GM19035 (cell line): Measurements from ENCODE around the gene BYSL.

Source experiments
- ATAC-seq: cut with Tn5 transposase; IDR thresholded peaks from one replicate; pipeline ENCODE4 v1.9.1; 2021; ENCODE audit not compliant: unreplicated experiment

Gene BYSL

DNA sequence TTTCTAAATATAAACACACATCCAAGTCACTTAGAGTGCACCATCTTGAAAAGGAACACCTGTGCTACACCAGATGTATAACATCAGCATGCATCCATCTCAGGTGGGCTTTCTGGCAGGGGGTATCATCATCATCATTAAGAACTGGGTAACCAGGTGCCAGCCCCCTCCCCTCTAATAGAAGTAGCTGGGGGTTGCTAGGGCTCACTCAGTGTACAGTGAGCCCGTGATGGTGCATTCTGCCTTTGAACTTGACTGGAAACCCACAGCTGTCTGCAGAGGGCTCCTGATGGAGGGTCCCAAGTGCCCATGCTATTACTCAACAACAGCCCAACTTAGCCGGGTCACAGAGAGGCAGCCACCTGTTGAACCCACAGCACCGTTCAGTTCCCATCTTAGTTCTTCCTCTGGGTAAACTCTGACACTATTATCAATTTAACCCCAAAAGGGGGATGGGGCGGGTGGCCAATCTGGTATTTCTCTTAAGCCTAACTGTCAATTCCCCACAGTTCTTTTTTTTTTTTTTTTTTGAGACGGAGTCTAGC, 53.1 kb downstream of the BYSL start:
- no peak for ATAC-seq

DNA sequence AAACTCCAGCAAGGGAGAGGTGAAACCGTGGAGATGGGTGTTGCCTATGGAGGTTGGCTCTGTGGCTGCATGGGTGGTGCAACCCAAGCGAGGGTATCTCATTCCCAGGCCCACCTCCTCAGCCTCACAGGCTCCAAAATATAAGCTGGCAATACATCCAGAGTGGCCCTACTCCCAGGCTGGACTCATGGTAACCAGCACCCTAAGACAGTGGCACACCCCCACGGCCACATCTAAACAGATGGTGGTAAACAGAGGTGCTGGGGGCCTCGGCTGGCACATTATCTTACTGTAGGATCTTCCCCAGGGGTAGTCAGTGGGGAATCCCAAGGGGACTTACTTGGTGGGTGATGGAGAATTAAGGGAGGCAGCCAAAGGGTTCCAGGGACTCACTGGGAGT, 54.0 kb downstream of the BYSL start:
- ATAC-seq = no peak

DNA sequence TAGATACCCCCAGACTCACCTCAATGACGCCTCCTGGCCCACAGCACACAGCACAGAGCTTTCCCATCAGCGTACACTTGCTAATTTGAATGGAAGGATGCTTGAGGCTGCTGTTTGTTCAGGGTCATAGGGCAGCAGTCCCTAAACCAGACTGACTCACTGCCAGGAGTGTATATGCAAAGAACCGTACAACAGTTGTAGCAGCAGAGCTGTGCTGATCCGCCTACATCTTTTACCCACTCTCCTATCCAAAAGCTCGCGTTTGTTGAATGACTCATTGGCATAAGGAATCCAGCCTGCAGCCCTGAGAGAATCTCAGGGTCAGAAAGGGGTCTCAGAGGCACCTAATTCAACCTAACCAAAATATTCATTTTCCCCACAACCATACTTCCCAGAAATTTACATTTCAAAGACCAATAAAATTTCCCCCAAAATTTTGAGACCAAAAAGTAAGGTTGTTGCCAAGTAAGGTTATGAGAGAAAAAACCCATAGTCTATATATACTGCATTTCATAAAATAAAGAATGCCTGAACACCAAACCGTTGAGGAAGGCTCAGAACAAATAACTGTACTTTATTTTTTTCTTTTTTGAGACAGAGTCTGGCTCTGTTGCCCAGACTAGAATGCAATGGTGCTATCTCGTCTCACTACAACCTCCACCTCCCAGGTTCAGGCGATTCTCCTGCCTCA, 55.6 kb downstream of the BYSL start:
- no peak for ATAC-seq
